ENCODE data around the gene RBSN. TPM values are rescaled to one million over a fixed set of nuclear protein-coding genes. Genes with fewer than 3 reads are reported as not detected.

Gene RBSN
- total and polyA plus RNA-seq, 2 of the 4 experiments (the other 2 are of a cell fraction): 8.7 to 33.7 TPM

DNA sequence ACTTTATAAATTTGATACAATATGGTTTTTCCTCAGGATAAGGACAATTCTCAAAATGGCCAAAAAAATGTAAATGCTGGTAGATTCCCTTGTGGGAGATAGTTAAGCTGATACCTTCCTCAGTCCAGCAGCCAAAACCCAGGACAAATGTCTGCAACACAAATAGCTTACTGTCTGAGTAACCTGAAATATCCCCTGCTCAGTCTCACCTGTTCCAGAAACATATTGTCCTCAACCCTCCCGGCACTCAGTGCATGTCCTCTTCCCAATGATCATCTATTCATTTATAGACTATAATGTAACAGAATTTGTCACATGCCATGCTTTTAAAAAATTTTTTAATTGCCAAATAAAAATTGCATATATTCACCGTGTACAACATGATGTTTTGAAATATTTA, 12.2 kb downstream of the RBSN start:
- H2AK9ac ChIP-seq (replicated peaks; ENCODE audit: low read depth, low read length, poor library complexity): no peak overlapping the region
- 0 out of 2 replicates have a peak, but pooled peaks cover 2% of the 10 kb centered on the region for H3K4me1 ChIP-seq (ENCODE audit: control insufficient read depth, insufficient read depth, low read length)
- dilution Hi-C loops (cut with HindIII; ENCODE audit: low sequenced_read_pairs, unreplicated experiment): no loop called here
- no peak overlapping the region for H3K23ac ChIP-seq (ENCODE audit: low read depth, low read length)
- no peak overlapping the region for H3K27ac ChIP-seq (ENCODE audit: insufficient read depth, low read length)
- peaks cover 4% of the 10 kb centered on the region; the same call in 1 of the 2 replicates for H3K9me1 ChIP-seq (ENCODE audit: insufficient read depth, low read length)
- no peak overlapping the region for H2BK20ac ChIP-seq (ENCODE audit: low read depth, low read length)
- H2AFZ ChIP-seq (replicated peaks; ENCODE audit: low read length, poor library complexity): no peak overlapping the region
- H2BK15ac ChIP-seq (ENCODE audit: low read depth, low read length): no peak overlapping the region
- no peaks in the 10 kb centered on the region for H4K20me1 ChIP-seq (ENCODE audit: insufficient read depth, low read length)
- ChIA-PET CTCF (no interaction called here), POLR2A (ENCODE audit: unreplicated experiment) (no interaction called here)
- no TSS peak for BruUV-seq (replicated peaks)
- no peak overlapping the region for H4K8ac ChIP-seq (ENCODE audit: low read depth in 2 of 2, low read length in 2 of 2)
- no peak overlapping the region for H3K18ac ChIP-seq (ENCODE audit: low read depth, low read length)
- H3K27me3 ChIP-seq (ENCODE audit: control insufficient read depth, insufficient read depth, low read length): no peaks in the 10 kb centered on the region
- TF ChIP-seq MAZ (IDR thresholded peaks at IDR 0.05; ENCODE audit: borderline replicate concordance, low read depth, low read length) (no peak), MAFK (IDR thresholded peaks at IDR 0.05; ENCODE audit: low read depth, low read length) (no peak), CHD1 (IDR thresholded peaks at IDR 0.05; ENCODE audit: low read depth, low read length) (no peak), FOS (IDR thresholded peaks at IDR 0.05; ENCODE audit: low read depth, low read length) (no peak), MXI1 (IDR thresholded peaks at IDR 0.05; ENCODE audit: borderline replicate concordance, low read depth, low read length) (no peak), RCOR1 (IDR thresholded peaks at IDR 0.05; ENCODE audit: insufficient replicate concordance, low read length) (no peak), BHLHE40 (IDR thresholded peaks at IDR 0.05; ENCODE audit: low read depth, low read length) (no peak), SMC3 (IDR thresholded peaks at IDR 0.05; ENCODE audit: low read depth, low read length) (no peak)
- TF ChIP-seq, protein P1, sequence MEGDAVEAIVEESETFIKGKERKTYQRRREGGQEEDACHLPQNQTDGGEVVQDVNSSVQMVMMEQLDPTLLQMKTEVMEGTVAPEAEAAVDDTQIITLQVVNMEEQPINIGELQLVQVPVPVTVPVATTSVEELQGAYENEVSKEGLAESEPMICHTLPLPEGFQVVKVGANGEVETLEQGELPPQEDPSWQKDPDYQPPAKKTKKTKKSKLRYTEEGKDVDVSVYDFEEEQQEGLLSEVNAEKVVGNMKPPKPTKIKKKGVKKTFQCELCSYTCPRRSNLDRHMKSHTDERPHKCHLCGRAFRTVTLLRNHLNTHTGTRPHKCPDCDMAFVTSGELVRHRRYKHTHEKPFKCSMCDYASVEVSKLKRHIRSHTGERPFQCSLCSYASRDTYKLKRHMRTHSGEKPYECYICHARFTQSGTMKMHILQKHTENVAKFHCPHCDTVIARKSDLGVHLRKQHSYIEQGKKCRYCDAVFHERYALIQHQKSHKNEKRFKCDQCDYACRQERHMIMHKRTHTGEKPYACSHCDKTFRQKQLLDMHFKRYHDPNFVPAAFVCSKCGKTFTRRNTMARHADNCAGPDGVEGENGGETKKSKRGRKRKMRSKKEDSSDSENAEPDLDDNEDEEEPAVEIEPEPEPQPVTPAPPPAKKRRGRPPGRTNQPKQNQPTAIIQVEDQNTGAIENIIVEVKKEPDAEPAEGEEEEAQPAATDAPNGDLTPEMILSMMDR (conservative IDR thresholded peaks at IDR 0.05; ENCODE audit: low read depth, low read length): no peak
- TF ChIP-seq, protein P2, sequence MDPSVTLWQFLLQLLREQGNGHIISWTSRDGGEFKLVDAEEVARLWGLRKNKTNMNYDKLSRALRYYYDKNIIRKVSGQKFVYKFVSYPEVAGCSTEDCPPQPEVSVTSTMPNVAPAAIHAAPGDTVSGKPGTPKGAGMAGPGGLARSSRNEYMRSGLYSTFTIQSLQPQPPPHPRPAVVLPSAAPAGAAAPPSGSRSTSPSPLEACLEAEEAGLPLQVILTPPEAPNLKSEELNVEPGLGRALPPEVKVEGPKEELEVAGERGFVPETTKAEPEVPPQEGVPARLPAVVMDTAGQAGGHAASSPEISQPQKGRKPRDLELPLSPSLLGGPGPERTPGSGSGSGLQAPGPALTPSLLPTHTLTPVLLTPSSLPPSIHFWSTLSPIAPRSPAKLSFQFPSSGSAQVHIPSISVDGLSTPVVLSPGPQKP (IDR thresholded peaks at IDR 0.05; ENCODE audit: borderline replicate concordance, low read depth, low read length): no peak
- TF ChIP-seq, protein P3, sequence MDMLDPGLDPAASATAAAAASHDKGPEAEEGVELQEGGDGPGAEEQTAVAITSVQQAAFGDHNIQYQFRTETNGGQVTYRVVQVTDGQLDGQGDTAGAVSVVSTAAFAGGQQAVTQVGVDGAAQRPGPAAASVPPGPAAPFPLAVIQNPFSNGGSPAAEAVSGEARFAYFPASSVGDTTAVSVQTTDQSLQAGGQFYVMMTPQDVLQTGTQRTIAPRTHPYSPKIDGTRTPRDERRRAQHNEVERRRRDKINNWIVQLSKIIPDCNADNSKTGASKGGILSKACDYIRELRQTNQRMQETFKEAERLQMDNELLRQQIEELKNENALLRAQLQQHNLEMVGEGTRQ (IDR thresholded peaks at IDR 0.05; ENCODE audit: low read depth, low read length): no peak
- no peak overlapping the region for H2BK5ac ChIP-seq (ENCODE audit: low read depth, low read length, poor library complexity, severe bottlenecking)
- no peak overlapping the region for H3K4me3 ChIP-seq (ENCODE audit: insufficient read depth, low read depth, low read length)
- no peak overlapping the region for H3K14ac ChIP-seq (replicated peaks; ENCODE audit: low read depth, low read length)
- in situ Hi-C loops (cut with MboI; ENCODE audit: low sequenced_read_pairs): no loop called here
- H3K9me3 ChIP-seq (ENCODE audit: control insufficient read depth, insufficient read depth, low read length): no peaks in the 10 kb centered on the region
- no peak overlapping the region for H2BK120ac ChIP-seq (ENCODE audit: low read depth, low read length)
- no peak overlapping the region for H4K5ac ChIP-seq (ENCODE audit: low read depth, low read length)
- no CpG with 5 or more reads among the region's 2 CpGs for WGBS, 2 experiments (ENCODE audit: extremely low coverage in 2 of 2, insufficient read length in 1 of 2)
- no peak overlapping the region for H3K9ac ChIP-seq (ENCODE audit: low read depth, low read length)
- intact Hi-C loops (cut with micrococcal nuclease): no loop called here
- DNase-seq: no peak
- no peak overlapping the region for H3K4me2 ChIP-seq (ENCODE audit: low read depth, low read length)
- peaks cover 39% of the 10 kb centered on the region for H3K36me3 ChIP-seq (ENCODE audit: control insufficient read depth, insufficient read depth, low read length)
- H3K4ac ChIP-seq (ENCODE audit: low read depth, low read length): no peak overlapping the region
- H3K79me1 ChIP-seq (ENCODE audit: low read depth in 1 of 2, low read length in 2 of 2): peaks cover 3 to 5% of the 10 kb centered on the region in 2 experiments; a peak in 3 of 4 replicates
- H3K56ac ChIP-seq (ENCODE audit: extremely low read depth, insufficient read depth, low read length): no peak overlapping the region
- no peak for ATAC-seq (ENCODE audit: low read depth)
- no peak overlapping the region for H4K91ac ChIP-seq (ENCODE audit: insufficient read depth, low read depth, low read length)
- no peak overlapping the region for H2AK5ac ChIP-seq (ENCODE audit: low read depth, low read length)

All from IMR-90 (cell line).